ENCODE data around the gene COLEC11.
A peak's percentile ranks its signal among the peaks of the same experiment; 100 is the strongest.
"Not testable (repeated sequence)": the region's sequence is repeated elsewhere in the genome, so short reads cannot be mapped to it uniquely, and the experiment has no call there.

The COLEC11 gene

GRCh38 chr2:3654531-3655225, 59.8 kb downstream of the COLEC11 start:
- no peak for DNase-seq (ENCODE audit: low read depth)

DNA sequence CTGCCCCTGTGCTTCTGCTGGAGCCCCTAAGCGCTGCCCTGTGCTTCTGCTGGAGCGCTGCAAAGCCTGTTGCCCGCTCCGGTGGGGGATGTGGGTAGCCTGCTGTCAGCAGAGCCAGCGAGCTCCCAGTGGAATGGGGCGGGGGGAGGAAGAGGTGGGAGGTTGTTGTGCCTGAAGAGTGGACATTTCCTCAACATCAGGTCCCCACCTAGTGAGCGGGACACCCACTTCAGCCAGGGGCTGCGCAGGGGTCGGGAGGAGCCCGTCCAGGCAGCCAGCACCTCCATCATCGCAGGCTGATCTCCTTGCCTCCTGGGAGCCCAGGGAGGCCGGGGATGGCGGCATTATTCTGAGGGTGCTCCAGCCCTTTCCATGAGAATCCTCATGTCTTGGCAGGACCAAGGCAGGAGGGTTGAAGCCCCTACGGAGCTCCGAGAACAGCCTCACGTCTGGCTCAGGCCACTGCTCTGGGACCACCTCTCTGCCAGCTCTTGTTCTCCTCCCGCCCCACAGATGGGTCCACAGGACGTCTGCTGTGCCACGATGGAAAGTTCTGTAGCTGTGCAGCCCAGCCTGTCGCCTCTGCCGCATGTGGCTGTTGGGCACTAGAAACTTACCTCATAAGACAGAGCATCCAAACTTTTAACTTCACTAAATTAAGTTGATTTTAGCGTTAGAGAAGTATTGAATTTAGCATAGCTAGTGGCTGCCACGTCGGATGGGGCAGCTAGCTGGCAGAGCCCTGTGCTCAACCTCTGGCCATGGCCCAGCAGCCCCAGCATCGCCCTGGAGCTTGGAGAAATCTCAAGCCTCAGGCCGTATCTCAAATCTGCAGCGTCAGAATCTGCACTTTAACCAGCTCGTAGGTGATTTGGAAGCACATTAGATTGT, 61.2 kb downstream of the COLEC11 start:
- no peak for DNase-seq (ENCODE audit: low read depth)

- no peak for DNase-seq (ENCODE audit: low read depth)
Measured at GRCh38 chr2:3656762-3657721, 62.1 kb downstream of the COLEC11 start.

DNA sequence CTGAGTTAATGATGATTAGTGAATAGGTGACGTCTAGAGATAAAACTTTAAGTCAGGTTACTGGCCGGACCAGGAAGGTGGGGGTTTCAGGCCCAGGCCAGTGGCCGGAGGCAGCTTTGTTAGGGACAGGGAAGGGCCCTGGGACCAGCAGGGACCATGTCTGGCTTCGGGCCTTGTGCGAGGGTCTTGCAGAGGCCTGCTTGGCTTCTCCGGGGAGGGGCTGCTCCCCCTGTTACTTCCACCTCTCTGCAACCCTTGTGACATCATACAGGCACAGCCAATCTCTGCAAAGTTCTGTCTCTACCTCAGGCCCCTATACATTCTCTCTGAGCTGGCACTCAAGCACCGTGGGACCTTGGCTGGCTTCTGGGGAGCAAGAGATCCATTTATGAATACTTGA, 63.0 kb downstream of the COLEC11 start, which contains the start of gene ALLC:
TSS of gene ALLC (plus strand) at position 320 of the 400 bp plus-strand sequence. CDS start 12,958 bp downstream, outside the sequence.
- DNase-seq (ENCODE audit: low read depth): no peak

DNA sequence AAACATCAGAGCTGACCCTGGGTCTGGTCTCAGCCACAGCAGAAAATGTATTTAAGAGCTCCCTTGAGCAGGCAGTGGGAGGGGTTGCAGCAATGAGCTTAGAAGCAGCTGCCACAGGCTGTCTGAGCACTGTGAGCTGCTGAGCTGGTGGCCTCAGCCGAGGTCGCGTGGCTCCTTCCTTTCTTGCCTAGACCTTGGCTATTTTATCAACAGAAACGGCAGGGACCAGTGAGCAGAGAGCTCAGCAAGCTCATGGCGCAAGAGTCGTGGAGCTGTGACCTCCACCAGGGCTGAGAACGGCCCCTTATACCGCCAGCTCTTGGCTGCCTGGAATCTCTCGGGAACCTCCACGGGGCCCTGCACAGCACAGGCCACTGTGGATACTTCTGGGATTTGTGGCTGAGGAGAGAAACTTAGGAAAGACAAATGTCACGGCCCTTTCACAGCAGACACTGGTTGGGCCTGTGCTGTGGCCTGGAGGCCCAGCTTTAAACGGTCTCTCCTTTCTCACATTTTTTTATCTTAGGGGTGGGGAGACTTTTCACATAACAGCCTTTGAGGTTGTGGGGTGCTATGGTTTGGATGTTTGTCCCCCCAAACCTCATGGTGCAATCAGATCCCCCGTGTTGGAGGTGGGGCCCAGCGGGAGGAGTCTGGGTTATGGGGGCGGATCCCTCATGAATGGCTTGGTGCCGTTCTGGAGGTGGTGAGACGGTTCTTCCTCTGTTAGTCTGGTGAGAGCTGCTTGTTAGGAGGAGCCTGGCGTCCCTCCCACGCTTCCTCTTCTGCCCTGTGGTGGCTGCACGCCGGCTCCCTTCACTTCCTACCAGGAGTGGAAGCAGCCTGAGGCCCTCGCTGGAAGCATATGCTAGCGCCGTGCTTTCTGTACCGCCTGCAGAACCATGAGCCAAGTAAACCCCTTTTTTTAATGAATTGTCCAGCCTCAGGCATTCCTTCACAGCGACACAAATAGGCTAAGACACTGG, 64.8 kb downstream of the COLEC11 start:
- DNase-seq (ENCODE audit: low read depth): peak; percentile 9

- not testable (repeated sequence) for DNase-seq (ENCODE audit: low read depth)
Measured at GRCh38 chr2:3660640-3661039, 65.7 kb downstream of the COLEC11 start.

- no peak for DNase-seq (ENCODE audit: low read depth)
Measured at GRCh38 chr2:3661149-3661660, 66.3 kb downstream of the COLEC11 start.

GRCh38 chr2:3662239-3662638, 67.3 kb downstream of the COLEC11 start:
- no peak for DNase-seq (ENCODE audit: low read depth)

DNA sequence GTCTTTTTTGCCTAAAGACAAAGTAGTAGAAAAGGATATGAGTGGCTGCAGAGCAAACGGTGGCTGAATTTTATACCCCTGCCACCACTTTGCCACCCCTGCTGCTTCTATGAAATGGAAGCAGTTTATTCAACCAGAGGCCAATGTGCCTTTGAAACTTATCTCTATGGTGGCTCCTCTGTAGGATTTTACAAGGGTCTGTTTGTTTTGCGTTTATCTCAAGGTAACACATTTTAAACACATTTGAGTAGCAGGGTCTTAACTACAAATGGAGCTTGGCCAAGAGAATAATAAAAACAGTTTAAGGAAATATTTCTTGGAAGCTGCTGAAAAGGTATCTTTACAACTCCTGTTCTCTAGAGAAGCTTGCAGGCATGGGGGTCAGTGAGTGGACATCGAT, 69.2 kb downstream of the COLEC11 start:
- DNase-seq (ENCODE audit: low read depth): no peak

GRCh38 chr2:3664925-3665324, 70.0 kb downstream of the COLEC11 start:
- no peak for DNase-seq (ENCODE audit: low read depth)

- DNase-seq (ENCODE audit: low read depth): no peak
Measured at GRCh38 chr2:3665886-3666612, 71.1 kb downstream of the COLEC11 start.

DNA sequence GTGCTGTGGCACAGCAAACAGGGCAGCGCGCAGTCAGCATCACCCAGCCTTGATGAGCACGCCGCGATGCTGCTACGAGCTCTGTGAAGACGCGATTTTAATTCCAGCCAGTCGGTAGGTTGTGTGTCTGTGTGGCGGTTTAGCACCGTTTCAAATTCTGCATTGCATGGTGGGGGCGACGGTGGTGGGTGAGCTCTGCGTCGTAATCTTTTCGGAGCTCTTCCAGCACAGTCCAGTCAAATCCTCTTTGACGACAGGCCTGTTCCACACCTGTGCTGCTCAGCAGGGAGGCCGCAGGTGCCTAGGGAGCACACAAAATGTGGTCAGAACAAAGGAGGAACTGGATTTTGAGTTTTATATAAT, 71.7 kb downstream of the COLEC11 start:
- no peak for DNase-seq (ENCODE audit: low read depth)

- DNase-seq (ENCODE audit: low read depth): no peak
Measured at GRCh38 chr2:3667151-3667631, 72.3 kb downstream of the COLEC11 start.

- DNase-seq (ENCODE audit: low read depth): no peak
Measured at GRCh38 chr2:3669656-3670055, 74.7 kb downstream of the COLEC11 start.

GRCh38 chr2:3670376-3670775, 75.5 kb downstream of the COLEC11 start:
- DNase-seq (ENCODE audit: low read depth): no peak

- no peak for DNase-seq (ENCODE audit: low read depth)
Measured at GRCh38 chr2:3670941-3671340, 76.0 kb downstream of the COLEC11 start.

- no peak for DNase-seq (ENCODE audit: low read depth)
Measured at GRCh38 chr2:3672861-3673678, 78.2 kb downstream of the COLEC11 start.

DNA sequence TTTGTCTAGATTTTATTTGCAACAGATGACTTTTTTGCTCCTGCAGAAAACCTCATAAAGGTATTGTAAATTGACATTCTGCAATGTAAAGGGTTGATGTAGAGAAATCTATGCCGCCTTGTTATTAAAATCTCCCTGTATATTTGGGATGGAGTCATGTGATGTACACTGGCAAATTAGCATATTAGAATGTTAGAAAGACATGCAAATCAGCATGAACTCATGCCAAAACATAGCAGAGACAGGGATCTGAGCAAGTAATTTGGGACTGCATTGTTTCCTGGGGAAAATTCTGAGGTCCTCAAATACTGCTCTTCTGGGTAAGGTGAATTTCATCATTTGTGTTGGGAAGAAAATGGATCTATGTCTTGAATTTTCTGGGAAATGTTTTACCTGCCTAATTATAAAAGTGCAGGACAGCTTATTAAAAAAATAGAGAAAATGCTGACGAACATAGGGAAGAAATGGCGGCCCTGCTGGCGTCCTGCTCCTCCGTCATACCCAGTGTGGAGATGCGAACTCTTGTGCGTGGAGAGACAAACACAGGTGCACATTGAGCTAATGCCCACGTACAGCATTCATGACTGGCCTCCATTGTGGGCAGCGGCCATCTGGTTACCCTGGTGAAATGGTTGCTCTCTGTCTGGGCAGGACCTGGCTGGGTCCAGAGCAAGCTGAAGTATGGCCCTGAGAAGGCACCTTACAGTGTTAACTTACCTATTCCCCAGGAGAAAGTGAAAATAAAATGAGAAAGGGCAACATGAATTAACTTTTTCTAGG, 79.3 kb downstream of the COLEC11 start:
- DNase-seq (ENCODE audit: low read depth): no peak

All from stromal cell of bone marrow (primary cell).